Testis (tissue), 3 donors: ENCODE measurements around the gene C8G. TPM values are rescaled to one million over a fixed set of nuclear protein-coding genes. Genes with fewer than 3 reads are reported as not detected.

Source experiments
- DNase-seq: peaks from one replicate; pipeline ENCODE4 v3.0.0-alpha.2; 2019
- H3K27ac ChIP-seq, 2 donors: fragments of 200-600 bp; sonication (generic); one replicate each; pipeline ENCODE4 v1.5.1; 2019
- H3K27me3 ChIP-seq: fragments of 200-600 bp; sonication (generic); one replicate; pipeline ENCODE4 v1.5.1; 2019
- H3K36me3 ChIP-seq: fragments of 200-600 bp; sonication (generic); one replicate; pipeline ENCODE4 v1.5.1; 2017; ENCODE audit warnings: low read depth; ENCODE audit errors: missing control alignments
- H3K4me1 ChIP-seq: fragments of 200-600 bp; sonication (generic); one replicate; pipeline ENCODE4 v1.5.1; 2019
- H3K4me3 ChIP-seq, 2 donors: fragments of 200-600 bp; sonication (generic); one replicate each; pipeline ENCODE4 v1.5.1; 2017 to 2019
- H3K9me3 ChIP-seq: fragments of 200-600 bp; sonication (generic); one replicate; pipeline ENCODE4 v1.5.1; 2017
- CTCF ChIP-seq, 3 experiments: fragments of 450-650 bp in 2 of 3; fragments of 200-600 bp in 1 of 3; sonication (generic) in 1 of 3; IDR thresholded peaks; one replicate each; pipeline ENCODE4 v1.5.1; 2016 to 2019; ENCODE audit warnings: antibody characterized with exemption in 3 of 3, mild to moderate bottlenecking in 2 of 3, moderate library complexity in 1 of 3
- POLR2A ChIP-seq: fragments of 450-650 bp; IDR thresholded peaks from one replicate; pipeline ENCODE4 v1.6.1; 2017; ENCODE audit warnings: antibody characterized with exemption, mild to moderate bottlenecking, moderate library complexity
- WGBS, 2 donors: methylation state at CpG; one replicate each; pipeline ENCODE4 v1.1.5; 2018; 5-methylcytosine and 5-hydroxymethylcytosine counted together
- intact Hi-C: fragments of 100-400 bp; cut with DNase I; formaldehyde crosslinking; loops from one replicate; pipeline ENCODE4 v1.15.1; 2023; ENCODE audit warnings: low total_unique reads
- polyA plus RNA-seq: library from polyadenylated mRNA; stranded (reverse); fragments of 350-450 nt; fragmentation: Illumina TruSeq; extraction: RNeasy Lipid Tissue Mini Kit (QIAGEN cat#74804); gene quantifications from one replicate; pipeline ENCODE4 v1.2.3, GENCODE V29; 2014; ENCODE audit warnings: low read depth, low replicate concordance; ENCODE audit not compliant: insufficient read depth
- total RNA-seq, 2 donors: library from RNA; depleted of rRNA; stranded (reverse); fragments of >200 nt; gene quantifications; one replicate each; pipeline ENCODE4 v1.2.3, GENCODE V29; 2016

Gene C8G
- total and polyA plus RNA-seq, 3 donors from 2014 or later = 4.6 to 4.9 (median 4.6) TPM

- H3K4me3 ChIP-seq = peak overlapping the region in 1 of 2 donors; percentile 5
- TF ChIP-seq CTCF (IDR thresholded peaks at IDR 0.05) (no peak), POLR2A (no peak)
- DNase-seq = no peak
- 37 to 67% methylated on average over 4 to 9 of the region's 15 CpGs for WGBS, 2 donors
- peaks cover 50% of the 10 kb centered on the region for H3K4me1 ChIP-seq
- no peaks in the 10 kb centered on the region for H3K9me3 ChIP-seq
- H3K36me3 ChIP-seq = no peaks in the 10 kb centered on the region
- peak overlapping the region; percentile 65 to 70 for H3K27ac ChIP-seq
- no peaks in the 10 kb centered on the region for H3K27me3 ChIP-seq
- intact Hi-C loops = no loop called here
Measured at GRCh38 chr9:136952321-136952850, 7.3 kb downstream of the C8G start.

- no peak for TF ChIP-seq CTCF (IDR thresholded peaks at IDR 0.05)
- H3K36me3 ChIP-seq = no peaks in the 10 kb centered on the region
- no peaks in the 10 kb centered on the region for H3K9me3 ChIP-seq
- H3K27ac ChIP-seq = peak overlapping the region; percentile 65 to 70
- intact Hi-C loops = no loop called here
- H3K4me1 ChIP-seq = peaks cover 43% of the 10 kb centered on the region
- H3K4me3 ChIP-seq = peak overlapping the region in 1 of 2 donors; percentile 5
- 87 to 90% methylated on average over 4 to 42 of the region's 44 CpGs for WGBS, 2 donors
- no peak for DNase-seq
- H3K27me3 ChIP-seq = no peaks in the 10 kb centered on the region
Measured at GRCh38 chr9:136952876-136953770, 8.1 kb downstream of the C8G start.

GRCh38 chr9:136953771-136954269, 8.8 kb downstream of the C8G start:
- WGBS, 2 donors = 57 to 85% methylated on average over 7 to 19 of the region's 19 CpGs
- TF ChIP-seq POLR2A (no peak), CTCF (IDR thresholded peaks at IDR 0.05) (no peak)
- peaks cover 40% of the 10 kb centered on the region for H3K4me1 ChIP-seq
- H3K4me3 ChIP-seq = no peak overlapping the region
- no peaks in the 10 kb centered on the region for H3K36me3 ChIP-seq
- H3K9me3 ChIP-seq = no peaks in the 10 kb centered on the region
- DNase-seq = no peak
- no peaks in the 10 kb centered on the region for H3K27me3 ChIP-seq
- intact Hi-C loops = no loop called here
- H3K27ac ChIP-seq = peak overlapping the region in 1 of 2 donors; percentile 24

GRCh38 chr9:136954270-136955083, 9.4 kb downstream of the C8G start:
- WGBS, 2 donors = 91% methylated on average over 19 to 25 of the region's 25 CpGs

More at GRCh38 chr9:136954270-136955083, 9.4 kb downstream of the C8G start:
- Histone ChIP-seq H3K4me3 (no peak overlapping the region), H3K4me1 (peaks cover 40% of the 10 kb centered on the region), H3K27me3 (no peaks in the 10 kb centered on the region), H3K27ac (peak overlapping the region in 1 of 2 donors; percentile 24), H3K9me3 (no peaks in the 10 kb centered on the region), H3K36me3 (no peaks in the 10 kb centered on the region)
- intact Hi-C loops = no loop called here
- TF ChIP-seq CTCF (IDR thresholded peaks at IDR 0.05) (no peak), POLR2A (no peak)
- no peak for DNase-seq
